Liver (tissue), 9 donors: ENCODE measurements around the gene CCDC40. TPM values are rescaled to one million over a fixed set of nuclear protein-coding genes. Genes with fewer than 3 reads are reported as not detected.

ENCODE experiments used
- DNase-seq: peaks from one replicate; pipeline ENCODE4 v3.0.0-alpha.2; 2017; ENCODE audit warnings: low spot score
- H3K27ac ChIP-seq, 2 donors: one replicate each; pipeline ENCODE4 v1.7.0; 2013; ENCODE audit warnings: inconsistent platforms in 2 of 2, low read length in 2 of 2, control low read depth in 1 of 2, low read depth in 1 of 2, mild to moderate bottlenecking in 1 of 2
- H3K27me3 ChIP-seq, 4 donors: one replicate each; pipeline versions ENCODE4 v1.6.1 to v1.7.0; 2013; ENCODE audit warnings: low read length in 3 of 4, inconsistent platforms in 1 of 4, mild to moderate bottlenecking in 1 of 4, moderate library complexity in 1 of 4; ENCODE audit not compliant: control insufficient read depth in 4 of 4, insufficient read depth in 4 of 4
- H3K36me3 ChIP-seq, 4 donors: one replicate each; pipeline versions ENCODE4 v1.6.1 to v1.7.0; 2013; ENCODE audit warnings: low read length in 3 of 4, mild to moderate bottlenecking in 3 of 4, low read depth in 1 of 4, moderate library complexity in 1 of 4; ENCODE audit not compliant: control insufficient read depth in 4 of 4, insufficient read depth in 3 of 4
- H3K4me1 ChIP-seq, 4 donors: one replicate each; pipeline versions ENCODE4 v1.6.1 to v1.7.0; 2013; ENCODE audit warnings: low read length in 3 of 4, mild to moderate bottlenecking in 3 of 4, moderate library complexity in 1 of 4; ENCODE audit not compliant: control insufficient read depth in 4 of 4, insufficient read depth in 4 of 4
- H3K4me3 ChIP-seq, 3 donors: one replicate each; pipeline versions ENCODE4 v1.6.1 to v1.7.0; 2013; ENCODE audit warnings: low read length in 3 of 3, control low read depth in 1 of 3, low read depth in 1 of 3, mild to moderate bottlenecking in 1 of 3
- H3K9ac ChIP-seq, 2 donors: one replicate each; pipeline ENCODE4 v1.7.0; 2013; ENCODE audit warnings: low read length in 2 of 2, mild to moderate bottlenecking in 2 of 2, moderate library complexity in 2 of 2, control low read depth in 1 of 2, low read depth in 1 of 2
- H3K9me3 ChIP-seq, 4 donors: one replicate each; pipeline versions ENCODE4 v1.6.1 to v1.7.0; 2013; ENCODE audit warnings: low read length in 3 of 4; ENCODE audit not compliant: control insufficient read depth in 4 of 4
- EGR1 ChIP-seq, 2 donors: IDR thresholded peaks; 2 replicates each; pipeline ENCODE4 v1.6.1; 2016 to 2018; ENCODE audit warnings: antibody characterized with exemption in 2 of 2, low read depth in 2 of 2
- FOXA1 ChIP-seq: IDR thresholded peaks from 2 replicates; pipeline ENCODE4 v1.6.1; 2016; ENCODE audit warnings: antibody characterized with exemption
- FOXA2 ChIP-seq: IDR thresholded peaks from 2 replicates; pipeline ENCODE4 v1.6.1; 2016; ENCODE audit warnings: antibody characterized with exemption
- GABPA ChIP-seq, 2 donors: IDR thresholded peaks in 1 of 2; conservative IDR thresholded peaks in 1 of 2; 2 replicates each; pipeline ENCODE4 v1.6.1; 2016; ENCODE audit warnings: antibody characterized with exemption in 2 of 2, mild to moderate bottlenecking in 1 of 2, moderate library complexity in 1 of 2
- HNF4A ChIP-seq, 2 donors: conservative IDR thresholded peaks; 2 replicates each; pipeline ENCODE4 v1.6.1; 2016; ENCODE audit warnings: antibody characterized with exemption in 2 of 2, mild to moderate bottlenecking in 2 of 2
- HNF4G ChIP-seq: IDR thresholded peaks from 2 replicates; pipeline ENCODE4 v1.6.1; 2016; ENCODE audit warnings: antibody characterized with exemption
- JUND ChIP-seq, 2 donors: IDR thresholded peaks; 2 replicates each; pipeline ENCODE4 v1.6.1; 2016; ENCODE audit warnings: antibody characterized with exemption in 2 of 2
- NR2F2 ChIP-seq: IDR thresholded peaks from 2 replicates; pipeline ENCODE4 v1.6.1; 2016; ENCODE audit warnings: antibody characterized with exemption
- RAD21 ChIP-seq, 2 donors: IDR thresholded peaks; 2 replicates each; pipeline ENCODE4 v1.6.1; 2016; ENCODE audit warnings: antibody characterized with exemption in 2 of 2, mild to moderate bottlenecking in 2 of 2
- RXRA ChIP-seq, 2 donors: IDR thresholded peaks; 2 replicates each; pipeline ENCODE4 v1.6.1; 2017 to 2018; ENCODE audit warnings: antibody characterized with exemption in 2 of 2, mild to moderate bottlenecking in 1 of 2
- WGBS: extraction: QIAGEN DNeasy Blood & Tissue Kit; methylation state at CpG from one replicate; pipeline ENCODE4 v1.1.7; 2013; 5-methylcytosine and 5-hydroxymethylcytosine counted together
- polyA plus RNA-seq, 2 donors: library from polyadenylated mRNA; stranded (reverse) in 1 of 2; unstranded in 1 of 2; fragments of 200-250 nt in 1 of 2; fragments of >200 nt in 1 of 2; fragmentation: Nextera tagmentation in 1 of 2; extraction: Ambion mirVana in 1 of 2; gene quantifications; one replicate each; pipeline versions ENCODE4 v1.2.1 to v1.2.3, GENCODE V29; 2013 to 2015
- total RNA-seq, 2 donors: library from RNA; depleted of rRNA; stranded (reverse); fragments of >200 nt; gene quantifications; one replicate each; pipeline ENCODE4 v1.2.3, GENCODE V29; 2014
- TF ChIP-seq, protein P1 (sequence below): fragments of 150-350 bp; IDR thresholded peaks from 2 replicates; pipeline ENCODE4 v1.5.1; 2017; ENCODE audit warnings: improper control_type of control experiment, low read depth, low read length; ENCODE audit not compliant: missing input control
- TF ChIP-seq, protein P2 (sequence below): IDR thresholded peaks from 2 replicates; pipeline ENCODE4 v1.6.1; 2016; ENCODE audit warnings: antibody characterized with exemption
- donor health status: healthy.
- donor health status: healthy.
- donor health status: healthy.
- donor health status: healthy.
- donor health status: healthy.

CCDC40 gene
- total and polyA plus RNA-seq, 4 donors = 0.60 to 3.0 (median 1.4) TPM

DNA sequence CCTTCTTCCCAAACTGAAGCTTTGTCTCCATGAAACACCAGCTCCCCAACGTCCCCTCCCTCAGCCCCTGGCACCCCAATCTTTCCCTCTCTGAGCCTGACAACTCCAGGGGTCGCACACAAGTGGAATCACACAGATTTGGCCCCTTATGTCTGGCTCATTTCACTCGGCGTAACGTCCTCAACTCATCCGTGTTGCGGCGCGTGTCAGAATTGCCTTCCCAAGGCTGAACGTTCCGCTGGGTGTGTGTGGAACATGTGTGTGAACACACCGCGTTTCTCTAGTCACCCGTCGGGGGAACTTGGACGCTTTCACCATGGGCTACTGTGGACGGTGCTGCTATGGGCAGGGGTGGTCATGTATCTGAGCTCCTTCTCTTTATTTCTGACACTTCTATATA is 45.7 kb upstream of the CCDC40 start:
- WGBS = 87% methylated on average over 17 of the region's 17 CpGs
- DNase-seq = no peak
- TF ChIP-seq EGR1 (IDR thresholded peaks at IDR 0.05; ENCODE audit: low read depth in 2 of 2) (no peak), RXRA (IDR thresholded peaks at IDR 0.05) (no peak), HNF4G (no peak), HNF4A (conservative IDR thresholded peaks at IDR 0.05) (no peak), FOXA2 (no peak), FOXA1 (no peak), JUND (IDR thresholded peaks at IDR 0.05) (no peak), GABPA (IDR thresholded peaks at IDR 0.05 in 1 of 2, conservative IDR thresholded peaks at IDR 0.05 in 1 of 2) (no peak), NR2F2 (no peak), RAD21 (IDR thresholded peaks at IDR 0.05) (no peak)
- TF ChIP-seq, protein P1, sequence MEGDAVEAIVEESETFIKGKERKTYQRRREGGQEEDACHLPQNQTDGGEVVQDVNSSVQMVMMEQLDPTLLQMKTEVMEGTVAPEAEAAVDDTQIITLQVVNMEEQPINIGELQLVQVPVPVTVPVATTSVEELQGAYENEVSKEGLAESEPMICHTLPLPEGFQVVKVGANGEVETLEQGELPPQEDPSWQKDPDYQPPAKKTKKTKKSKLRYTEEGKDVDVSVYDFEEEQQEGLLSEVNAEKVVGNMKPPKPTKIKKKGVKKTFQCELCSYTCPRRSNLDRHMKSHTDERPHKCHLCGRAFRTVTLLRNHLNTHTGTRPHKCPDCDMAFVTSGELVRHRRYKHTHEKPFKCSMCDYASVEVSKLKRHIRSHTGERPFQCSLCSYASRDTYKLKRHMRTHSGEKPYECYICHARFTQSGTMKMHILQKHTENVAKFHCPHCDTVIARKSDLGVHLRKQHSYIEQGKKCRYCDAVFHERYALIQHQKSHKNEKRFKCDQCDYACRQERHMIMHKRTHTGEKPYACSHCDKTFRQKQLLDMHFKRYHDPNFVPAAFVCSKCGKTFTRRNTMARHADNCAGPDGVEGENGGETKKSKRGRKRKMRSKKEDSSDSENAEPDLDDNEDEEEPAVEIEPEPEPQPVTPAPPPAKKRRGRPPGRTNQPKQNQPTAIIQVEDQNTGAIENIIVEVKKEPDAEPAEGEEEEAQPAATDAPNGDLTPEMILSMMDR = no peak
- TF ChIP-seq, protein P2, sequence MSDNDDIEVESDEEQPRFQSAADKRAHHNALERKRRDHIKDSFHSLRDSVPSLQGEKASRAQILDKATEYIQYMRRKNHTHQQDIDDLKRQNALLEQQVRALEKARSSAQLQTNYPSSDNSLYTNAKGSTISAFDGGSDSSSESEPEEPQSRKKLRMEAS = no peak
- H3K27ac ChIP-seq = peak overlapping the region; percentile 89 to 95
- H3K9me3 ChIP-seq = no peaks in the 10 kb centered on the region
- H3K4me1 ChIP-seq = peaks cover 41 to 79% (median 63%) of the 10 kb centered on the region in 4 donors
- no peaks in the 10 kb centered on the region for H3K27me3 ChIP-seq
- H3K9ac ChIP-seq = no peak overlapping the region
- no peak overlapping the region for H3K4me3 ChIP-seq
- no peaks in the 10 kb centered on the region for H3K36me3 ChIP-seq

DNA sequence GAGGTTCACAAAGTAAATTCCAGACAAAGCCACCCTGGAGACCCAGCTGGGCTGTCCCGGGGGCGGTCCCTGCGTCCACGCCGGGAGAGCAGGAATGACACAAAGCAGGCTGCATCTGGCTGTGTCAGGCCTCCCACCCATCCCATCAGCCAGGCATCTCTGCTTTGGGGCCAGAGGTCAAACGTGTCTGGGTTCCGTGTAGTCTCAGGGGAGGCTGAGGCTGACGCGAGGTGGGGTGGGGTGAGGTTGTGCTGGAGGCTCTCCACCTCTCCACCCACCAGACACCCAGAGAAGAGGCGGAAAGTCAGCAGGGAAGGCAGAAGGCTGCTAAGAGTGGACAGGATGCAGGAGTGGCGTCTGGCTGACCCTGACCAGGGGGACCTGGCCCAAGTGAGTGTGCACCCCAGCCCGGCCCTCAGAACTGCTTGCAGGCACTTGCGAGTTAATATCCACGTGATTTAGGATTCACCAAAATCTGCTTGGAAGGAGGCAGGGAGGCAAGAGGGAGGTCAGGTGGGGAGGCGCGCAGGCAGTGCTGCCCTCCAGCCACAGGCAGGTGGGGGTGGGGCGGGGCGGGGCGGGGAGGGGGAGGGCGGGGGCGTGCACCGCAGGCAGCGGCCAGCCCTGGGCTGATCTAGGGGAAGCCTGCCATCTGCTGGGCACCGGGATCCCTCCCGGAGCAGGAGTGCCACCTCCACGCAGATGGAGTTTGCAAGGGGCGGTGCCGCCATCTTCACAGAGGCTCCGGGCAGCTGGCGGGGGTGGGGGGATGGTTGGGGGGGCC is 45.1 kb upstream of the CCDC40 start:
- Histone ChIP-seq H3K4me3 (peak overlapping the region in 1 of 3 donors; percentile 37), H3K4me1 (peaks cover 41 to 75% (median 61%) of the 10 kb centered on the region in 4 donors), H3K27ac (peak overlapping the region in 1 of 2 donors; percentile 89), H3K9ac (no peak overlapping the region), H3K27me3 (no peaks in the 10 kb centered on the region), H3K9me3 (no peaks in the 10 kb centered on the region), H3K36me3 (no peaks in the 10 kb centered on the region)
- DNase-seq = peak; percentile 77
- peak; percentile 62 to 74 for TF ChIP-seq RAD21 (IDR thresholded peaks at IDR 0.05)
- no peak for TF ChIP-seq RXRA (IDR thresholded peaks at IDR 0.05)
- TF ChIP-seq, protein P1 = peak; percentile 66
- 29% methylated on average over 30 of the region's 30 CpGs for WGBS
